Posterior cingulate gyrus (tissue), 11 donors: ENCODE results near the gene ROCK2.
"Not testable (repeated sequence)": the region's sequence is repeated elsewhere in the genome, so short reads cannot be mapped to it uniquely, and the experiment has no call there.

ENCODE experiments used
- DNase-seq, 10 donors: peaks; one replicate each; pipeline versions ENCODE4 v3.0.0 to v3.0.0-alpha.2; 2020 to 2021; ENCODE audit warnings: mixed read lengths in 3 of 10
- intact Hi-C: fragments of 100-400 bp; cut with DNase I; formaldehyde crosslinking; loops from one replicate; pipeline ENCODE4 v1.15.1; 2023

ROCK2 gene

GRCh38 chr2:11343650-11344341 is 640 bp downstream of the ROCK2 start:
- DNase-seq = peak in 8 of 10 donors; percentile 17 to 88 (median 30)
- intact Hi-C loops = loop anchor here (10.0 kb wide), 2 partner anchors 109 to 189 kb away; partner anchors contain the start of gene SLC66A3

GRCh38 chr2:11343368-11343649 is 1.1 kb downstream of the ROCK2 start:
- no peak for DNase-seq
- intact Hi-C loops = loop anchor here (10.0 kb wide), 2 partner anchors 109 to 189 kb away; partner anchors contain the start of gene SLC66A3

GRCh38 chr2:11342551-11343367 is 1.7 kb downstream of the ROCK2 start:
- intact Hi-C loops = loop anchor here (10.0 kb wide), 2 partner anchors 108 to 188 kb away; partner anchors contain the start of gene SLC66A3
- peak in 1 of 10 donors; percentile 62 for DNase-seq

GRCh38 chr2:11340717-11341116 is 3.7 kb downstream of the ROCK2 start:
- intact Hi-C loops = loop anchor here (10.0 kb wide), 2 partner anchors 106 to 186 kb away; partner anchors contain the start of gene SLC66A3

GRCh38 chr2:11339508-11340083 is 4.8 kb downstream of the ROCK2 start:
- intact Hi-C loops = loop anchor here (10.0 kb wide), 2 partner anchors 105 to 185 kb away; partner anchors contain the start of gene SLC66A3
- peak in 1 of 10 donors; percentile 31 for DNase-seq

More at GRCh38 chr2:11340717-11341116, 3.7 kb downstream of the ROCK2 start:
- DNase-seq = no peak

GRCh38 chr2:11338580-11338979 is 5.9 kb downstream of the ROCK2 start:
- intact Hi-C loops = no loop called here
- no peak for DNase-seq

- DNase-seq = no peak
- intact Hi-C loops = no loop called here
Measured at GRCh38 chr2:11337909-11338308, 6.5 kb downstream of the ROCK2 start.

- intact Hi-C loops = no loop called here
- peak in 1 of 10 donors; percentile 27 for DNase-seq
Measured at GRCh38 chr2:11336189-11336588, 8.2 kb downstream of the ROCK2 start.

- DNase-seq = no peak
- intact Hi-C loops = no loop called here
Measured at GRCh38 chr2:11333427-11334183, 10.8 kb downstream of the ROCK2 start.

GRCh38 chr2:11332596-11332995 is 11.8 kb downstream of the ROCK2 start:
- DNase-seq = no peak
- intact Hi-C loops = no loop called here

- intact Hi-C loops = no loop called here
Measured at GRCh38 chr2:11330457-11331142, 13.8 kb downstream of the ROCK2 start.

GRCh38 chr2:11329776-11330175 is 14.7 kb downstream of the ROCK2 start:
- intact Hi-C loops = no loop called here
- no peak for DNase-seq

More at GRCh38 chr2:11330457-11331142, 13.8 kb downstream of the ROCK2 start:
- DNase-seq = no peak

- DNase-seq, intact Hi-C loops: not testable (repeated sequence)
Measured at GRCh38 chr2:11328522-11328921, 15.9 kb downstream of the ROCK2 start.

GRCh38 chr2:11327871-11328270 is 16.6 kb downstream of the ROCK2 start:
- no peak for DNase-seq
- intact Hi-C loops = no loop called here

- DNase-seq = no peak
- intact Hi-C loops = no loop called here
Measured at GRCh38 chr2:11326677-11327211, 17.7 kb downstream of the ROCK2 start.

- no peak for DNase-seq
- intact Hi-C loops = no loop called here
Measured at GRCh38 chr2:11325961-11326676, 18.3 kb downstream of the ROCK2 start.

GRCh38 chr2:11321847-11322246 is 22.6 kb downstream of the ROCK2 start:
- no peak for DNase-seq
- intact Hi-C loops = no loop called here

- intact Hi-C loops = no loop called here
- peak in 1 of 10 donors; percentile 30 for DNase-seq
Measured at GRCh38 chr2:11320698-11321492, 23.5 kb downstream of the ROCK2 start.
